Cardiac fibroblast (primary cell): ENCODE measurements around the gene GPR4.
"Not testable (repeated sequence)": the region's sequence is repeated elsewhere in the genome, so short reads cannot be mapped to it uniquely, and the experiment has no call there.

Source experiments
- DNase-seq, 2 donors: peaks; one replicate each; pipeline versions ENCODE4 v3.0.0 to v3.0.0-alpha.2; 2010; ENCODE audit warnings: low read depth in 2 of 2
- H3K4me3 ChIP-seq, 2 donors: replicated peaks in 1 of 2; 1 replicate in 1 of 2; 2 replicates in 1 of 2; pipeline ENCODE4 v1.5.1; 2011; ENCODE audit warnings: low read depth in 2 of 2, low read length in 2 of 2, mild to moderate bottlenecking in 2 of 2, moderate library complexity in 1 of 2
- TF ChIP-seq, protein P1 (sequence below): IDR thresholded peaks from one replicate; pipeline ENCODE4 v1.5.1; 2011; ENCODE audit warnings: low read depth, mild to moderate bottlenecking, low read length, inconsistent platforms

The GPR4 gene

GRCh38 chr19:45636275-45636674 is 34.3 kb upstream of the GPR4 start:
- TF ChIP-seq, protein P1, sequence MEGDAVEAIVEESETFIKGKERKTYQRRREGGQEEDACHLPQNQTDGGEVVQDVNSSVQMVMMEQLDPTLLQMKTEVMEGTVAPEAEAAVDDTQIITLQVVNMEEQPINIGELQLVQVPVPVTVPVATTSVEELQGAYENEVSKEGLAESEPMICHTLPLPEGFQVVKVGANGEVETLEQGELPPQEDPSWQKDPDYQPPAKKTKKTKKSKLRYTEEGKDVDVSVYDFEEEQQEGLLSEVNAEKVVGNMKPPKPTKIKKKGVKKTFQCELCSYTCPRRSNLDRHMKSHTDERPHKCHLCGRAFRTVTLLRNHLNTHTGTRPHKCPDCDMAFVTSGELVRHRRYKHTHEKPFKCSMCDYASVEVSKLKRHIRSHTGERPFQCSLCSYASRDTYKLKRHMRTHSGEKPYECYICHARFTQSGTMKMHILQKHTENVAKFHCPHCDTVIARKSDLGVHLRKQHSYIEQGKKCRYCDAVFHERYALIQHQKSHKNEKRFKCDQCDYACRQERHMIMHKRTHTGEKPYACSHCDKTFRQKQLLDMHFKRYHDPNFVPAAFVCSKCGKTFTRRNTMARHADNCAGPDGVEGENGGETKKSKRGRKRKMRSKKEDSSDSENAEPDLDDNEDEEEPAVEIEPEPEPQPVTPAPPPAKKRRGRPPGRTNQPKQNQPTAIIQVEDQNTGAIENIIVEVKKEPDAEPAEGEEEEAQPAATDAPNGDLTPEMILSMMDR, result no peak
- H3K4me3 ChIP-seq, result no peak overlapping the region
- DNase-seq, result no peak

GRCh38 chr19:45632468-45633196 is 30.6 kb upstream of the GPR4 start:
- no peak overlapping the region for H3K4me3 ChIP-seq
- TF ChIP-seq, protein P1, result no peak
- peak; percentile 87 to 96 for DNase-seq

GRCh38 chr19:45630463-45630862 is 28.5 kb upstream of the GPR4 start:
- no peak overlapping the region for H3K4me3 ChIP-seq
- DNase-seq, result peak; percentile 86 to 97
- TF ChIP-seq, protein P1, result no peak

DNA sequence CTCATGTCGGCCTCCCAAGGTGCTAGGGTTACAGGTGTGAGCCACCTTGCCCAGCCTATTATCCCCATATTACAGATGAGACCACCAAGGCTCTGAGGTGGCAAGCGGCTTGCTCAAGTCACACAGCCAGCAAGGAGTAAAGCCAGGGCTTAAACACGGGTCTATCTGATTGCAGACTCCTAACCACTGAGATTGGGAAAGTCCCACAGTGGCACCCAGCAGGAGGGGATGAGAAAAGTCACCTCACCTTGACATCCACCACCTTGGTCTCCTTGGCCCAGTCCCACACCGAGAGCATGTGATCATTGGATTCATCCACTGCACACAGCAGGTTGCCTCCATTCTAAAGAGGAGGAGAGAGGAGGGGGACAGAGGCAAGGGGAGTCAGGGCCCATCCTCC is 27.7 kb upstream of the GPR4 start:
- no peak for DNase-seq
- TF ChIP-seq, protein P1, result no peak
- no peak overlapping the region for H3K4me3 ChIP-seq

GRCh38 chr19:45628219-45628618 is 26.2 kb upstream of the GPR4 start:
- not testable (repeated sequence) for DNase-seq

DNA sequence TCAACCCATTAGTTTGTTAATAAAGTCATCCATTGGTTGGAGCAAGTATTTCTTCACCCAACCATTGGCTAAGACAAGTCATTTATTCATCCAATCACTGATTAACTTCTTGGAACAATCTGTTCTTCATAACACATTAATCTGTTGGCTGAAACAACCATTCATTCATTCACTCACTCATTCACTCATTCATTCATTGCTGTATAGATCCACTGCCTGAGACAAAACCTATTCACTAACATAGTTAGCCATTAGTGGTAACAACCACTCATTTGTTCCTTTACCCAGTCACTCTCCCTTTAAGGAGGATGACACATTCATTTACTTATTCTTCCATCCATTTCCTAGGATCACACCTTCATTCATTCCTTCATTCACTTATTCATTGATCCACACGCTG is 22.0 kb upstream of the GPR4 start:
- no peak overlapping the region for H3K4me3 ChIP-seq
- no peak for DNase-seq
- TF ChIP-seq, protein P1, result no peak

More at GRCh38 chr19:45628219-45628618, 26.2 kb upstream of the GPR4 start:
- H3K4me3 ChIP-seq, result not testable (repeated sequence)

GRCh38 chr19:45621976-45622503 is 20.0 kb upstream of the GPR4 start:
- TF ChIP-seq, protein P1, result no peak
- no peak overlapping the region for H3K4me3 ChIP-seq
- DNase-seq, result no peak
